AG09309 (cell line): Measurements from ENCODE around the gene CABLES2.

Experiments used
- DNase-seq: peaks from one replicate; pipeline ENCODE4 v3.0.0-alpha.2; 2010; ENCODE audit warnings: low read depth
- H3K4me3 ChIP-seq: 2 replicates; pipeline ENCODE4 v1.5.1; 2011; ENCODE audit warnings: mild to moderate bottlenecking, low read depth, low read length, moderate library complexity; ENCODE audit not compliant: control insufficient read depth
- CTCF ChIP-seq: IDR thresholded peaks from 2 replicates; pipeline ENCODE4 v1.5.1; 2011; ENCODE audit warnings: mild to moderate bottlenecking, low read depth, low read length, inconsistent platforms; ENCODE audit not compliant: insufficient read depth, control insufficient read depth; ENCODE audit errors: missing control alignments

The CABLES2 gene

DNA sequence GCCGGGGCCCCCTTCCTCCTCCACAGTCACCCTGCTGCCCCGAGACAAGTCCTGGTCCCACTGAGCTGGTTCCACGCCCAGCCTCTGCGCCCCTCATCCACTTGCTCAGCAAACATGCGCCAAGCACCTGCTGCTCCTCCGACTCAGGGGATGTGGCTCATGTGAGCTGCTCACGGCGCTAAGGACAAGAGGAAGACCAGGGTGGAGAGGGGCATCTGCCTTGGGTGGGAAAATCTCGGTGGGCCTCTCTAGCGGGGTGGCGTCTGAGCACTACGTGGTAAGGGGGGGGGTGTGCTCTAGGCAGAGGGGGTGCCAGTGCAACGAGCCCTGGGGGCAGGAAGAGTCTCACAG is 44.5 kb downstream of the CABLES2 start:
- DNase-seq = no peak
- H3K4me3 ChIP-seq = no peak overlapping the region
- TF ChIP-seq CTCF = no peak

- TF ChIP-seq CTCF = no peak
- no peak overlapping the region for H3K4me3 ChIP-seq
- DNase-seq = no peak
Measured at GRCh38 chr20:62361799-62362589, 45.1 kb downstream of the CABLES2 start.

- H3K4me3 ChIP-seq = no peak overlapping the region
- TF ChIP-seq CTCF = no peak
- no peak for DNase-seq
Measured at GRCh38 chr20:62360854-62361798, 46.0 kb downstream of the CABLES2 start.

DNA sequence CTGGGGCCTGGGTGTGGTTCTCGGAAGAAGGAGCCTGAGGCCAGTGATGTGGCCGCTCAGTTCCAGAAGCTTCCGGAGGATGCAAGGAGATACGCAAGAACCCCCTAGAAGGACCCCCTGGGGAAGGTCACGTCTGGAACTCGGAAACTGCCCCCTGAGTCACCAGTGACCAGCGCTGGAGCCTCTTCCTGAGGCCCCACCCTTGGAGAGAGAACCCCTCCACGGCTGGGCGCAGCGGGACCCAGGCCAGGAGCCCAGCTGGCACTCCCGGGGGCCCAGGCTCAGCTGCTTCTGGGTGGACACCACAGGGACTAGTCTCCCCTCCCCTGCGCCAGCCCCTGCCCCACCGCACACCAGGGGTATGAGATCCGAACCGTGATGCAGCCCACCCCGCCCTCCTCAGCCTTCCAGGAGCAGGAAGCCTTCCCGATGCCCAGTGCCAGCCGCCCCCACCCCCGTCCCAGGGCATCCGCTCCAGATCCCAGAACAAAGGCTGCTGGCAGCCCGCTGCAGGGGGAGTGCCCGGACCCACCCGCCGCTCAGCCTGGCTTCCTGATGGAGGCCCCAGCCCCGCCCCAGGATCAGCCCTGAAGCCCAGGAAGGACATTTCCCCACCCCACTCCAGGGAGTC is 47.5 kb downstream of the CABLES2 start:
- no peak for TF ChIP-seq CTCF
- no peak for DNase-seq
- H3K4me3 ChIP-seq = no peak overlapping the region

GRCh38 chr20:62359043-62359490 is 48.0 kb downstream of the CABLES2 start:
- no peak for TF ChIP-seq CTCF
- DNase-seq = no peak
- H3K4me3 ChIP-seq = no peak overlapping the region
